Large intestine (tissue), 3 donors: ENCODE data around the gene CBL. TPM values are rescaled to one million over a fixed set of nuclear protein-coding genes. Genes with fewer than 3 reads are reported as not detected.
A peak's percentile ranks its signal among the peaks of the same experiment; 100 is the strongest.

ENCODE experiments used
- DNase-seq, 2 donors: peaks; one replicate each; pipeline versions ENCODE4 v3.0.0 to v3.0.0-alpha.2; 2013
- H3K27ac ChIP-seq: one replicate; pipeline ENCODE4 v1.5.1; 2013; ENCODE audit warnings: low read length
- H3K27me3 ChIP-seq: 2 replicates; pipeline ENCODE4 v1.6.1; 2013; ENCODE audit warnings: low read length; ENCODE audit not compliant: control insufficient read depth, insufficient read depth
- H3K36me3 ChIP-seq: 2 replicates; pipeline ENCODE4 v1.6.1; 2013; ENCODE audit warnings: low read length; ENCODE audit not compliant: control insufficient read depth, insufficient read depth
- H3K4me1 ChIP-seq: one replicate; pipeline ENCODE4 v1.6.1; 2013; ENCODE audit warnings: low read length; ENCODE audit not compliant: control insufficient read depth, insufficient read depth
- H3K4me3 ChIP-seq: one replicate; pipeline ENCODE4 v1.5.1; 2013; ENCODE audit warnings: low read length
- H3K9me3 ChIP-seq: one replicate; pipeline ENCODE4 v1.6.1; 2013; ENCODE audit warnings: mild to moderate bottlenecking, low read depth, low read length, moderate library complexity; ENCODE audit not compliant: control insufficient read depth
- WGBS: methylation state at CpG from one replicate; pipeline ENCODE4 v1.1.5; 2013; ENCODE audit warnings: low lambda C conversion rate; ENCODE audit not compliant: insufficient coverage; 5-methylcytosine and 5-hydroxymethylcytosine counted together
- polyA plus RNA-seq: library from polyadenylated mRNA; unstranded; fragments of 120-200 nt; gene quantifications from one replicate; pipeline ENCODE4 v1.2.1, GENCODE V29; 2013

CBL gene
- polyA plus RNA-seq, 1 donor: 12.7 TPM

DNA sequence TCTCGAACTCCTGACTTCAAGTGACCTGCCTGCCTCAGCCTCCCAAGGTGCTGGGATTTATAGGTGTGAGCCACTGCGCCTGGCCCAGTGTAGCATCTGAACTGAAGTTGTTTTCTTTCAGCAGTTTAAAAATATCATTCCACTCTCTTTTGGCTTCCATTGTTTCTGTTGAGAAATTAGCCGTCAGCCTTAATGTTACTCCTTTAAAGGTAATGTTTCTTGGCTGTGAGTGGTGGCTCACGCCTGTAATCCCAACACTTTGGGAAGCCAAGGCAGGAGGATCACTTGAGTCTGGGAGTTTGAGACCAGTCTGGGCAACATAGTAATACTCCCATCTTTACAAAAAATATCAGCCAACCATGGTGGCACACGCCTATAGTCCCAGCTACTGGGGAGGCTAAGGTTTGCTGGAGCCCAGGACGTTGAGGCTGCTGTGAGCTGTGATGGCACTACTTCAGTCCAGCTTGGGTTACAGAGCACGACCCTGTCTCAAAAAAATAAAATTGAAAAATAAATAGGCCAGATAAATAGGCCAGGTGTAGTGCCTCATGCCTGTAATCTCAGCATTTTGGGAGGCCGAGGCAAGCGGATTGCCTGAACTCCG, 84.9 kb downstream of the CBL start:
- Histone ChIP-seq H3K4me3 (no peak overlapping the region), H3K9me3 (peaks cover 6% of the 10 kb centered on the region), H3K36me3 (peaks cover 40% of the 10 kb centered on the region), H3K27ac (no peak overlapping the region), H3K4me1 (no peaks in the 10 kb centered on the region), H3K27me3 (no peaks in the 10 kb centered on the region)
- 90% methylated on average over 2 of the region's 10 CpGs for WGBS
- no peak for DNase-seq

GRCh38 chr11:119293461-119293860, 87.3 kb downstream of the CBL start:
- Histone ChIP-seq H3K4me3 (no peak overlapping the region), H3K9me3 (peaks cover 6% of the 10 kb centered on the region), H3K27me3 (no peaks in the 10 kb centered on the region), H3K36me3 (peaks cover 41% of the 10 kb centered on the region), H3K27ac (no peak overlapping the region), H3K4me1 (no peaks in the 10 kb centered on the region)
- no peak for DNase-seq
- no CpG with 5 or more reads among the region's 3 CpGs for WGBS

- DNase-seq: no peak
- no peaks in the 10 kb centered on the region for H3K27me3 ChIP-seq
- no peak overlapping the region for H3K4me3 ChIP-seq
- no peaks in the 10 kb centered on the region for H3K4me1 ChIP-seq
- WGBS: 60% methylated on average over 1 of the region's 3 CpGs
- H3K9me3 ChIP-seq: peaks cover 6% of the 10 kb centered on the region
- no peak overlapping the region for H3K27ac ChIP-seq
- H3K36me3 ChIP-seq: peaks cover 48% of the 10 kb centered on the region
These were observed 89.0 kb downstream of the CBL start for GRCh38 chr11:119295178-119295577.

GRCh38 chr11:119297938-119298337, 91.8 kb downstream of the CBL start:
- peak; percentile 13 to 44 for DNase-seq
- H3K27me3 ChIP-seq: no peaks in the 10 kb centered on the region
- H3K4me3 ChIP-seq: no peak overlapping the region
- H3K9me3 ChIP-seq: no peaks in the 10 kb centered on the region
- WGBS: no CpG with 5 or more reads among the region's 3 CpGs
- peak overlapping the region; percentile 28 for H3K27ac ChIP-seq
- H3K4me1 ChIP-seq: no peaks in the 10 kb centered on the region
- peaks cover 55% of the 10 kb centered on the region for H3K36me3 ChIP-seq

GRCh38 chr11:119298726-119299125, 92.6 kb downstream of the CBL start:
- Histone ChIP-seq H3K9me3 (no peaks in the 10 kb centered on the region), H3K36me3 (peaks cover 58% of the 10 kb centered on the region), H3K27ac (no peak overlapping the region), H3K4me1 (no peaks in the 10 kb centered on the region), H3K4me3 (no peak overlapping the region), H3K27me3 (no peaks in the 10 kb centered on the region)
- no peak for DNase-seq
- no CpG with 5 or more reads among the region's 2 CpGs for WGBS

DNA sequence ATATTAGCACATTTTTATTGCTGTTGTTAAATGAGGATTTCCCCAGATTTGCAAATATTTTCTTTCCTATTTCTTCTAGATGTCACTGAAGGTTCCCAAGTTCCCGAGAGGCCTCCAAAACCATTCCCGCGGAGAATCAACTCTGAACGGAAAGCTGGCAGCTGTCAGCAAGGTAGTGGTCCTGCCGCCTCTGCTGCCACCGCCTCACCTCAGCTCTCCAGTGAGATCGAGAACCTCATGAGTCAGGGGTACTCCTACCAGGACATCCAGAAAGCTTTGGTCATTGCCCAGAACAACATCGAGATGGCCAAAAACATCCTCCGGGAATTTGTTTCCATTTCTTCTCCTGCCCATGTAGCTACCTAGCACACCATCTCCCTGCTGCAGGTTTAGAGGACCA, 93.3 kb downstream of the CBL start:
- H3K27ac ChIP-seq: no peak overlapping the region
- H3K27me3 ChIP-seq: no peaks in the 10 kb centered on the region
- peak in 1 of 2 donors; percentile 31 for DNase-seq
- H3K4me1 ChIP-seq: no peaks in the 10 kb centered on the region
- WGBS: no CpG with 5 or more reads among the region's 9 CpGs
- peaks cover 63% of the 10 kb centered on the region for H3K36me3 ChIP-seq
- H3K9me3 ChIP-seq: no peaks in the 10 kb centered on the region
- no peak overlapping the region for H3K4me3 ChIP-seq

GRCh38 chr11:119300198-119300964, 94.2 kb downstream of the CBL start:
- peaks cover 69% of the 10 kb centered on the region for H3K36me3 ChIP-seq
- H3K9me3 ChIP-seq: no peaks in the 10 kb centered on the region
- no CpG with 5 or more reads among the region's 3 CpGs for whole genome bisulfite sequencing
- no peaks in the 10 kb centered on the region for H3K27me3 ChIP-seq
- H3K4me1 ChIP-seq: no peaks in the 10 kb centered on the region
- no peak overlapping the region for H3K27ac ChIP-seq
- no peak overlapping the region for H3K4me3 ChIP-seq
- DNase-seq: no peak

DNA sequence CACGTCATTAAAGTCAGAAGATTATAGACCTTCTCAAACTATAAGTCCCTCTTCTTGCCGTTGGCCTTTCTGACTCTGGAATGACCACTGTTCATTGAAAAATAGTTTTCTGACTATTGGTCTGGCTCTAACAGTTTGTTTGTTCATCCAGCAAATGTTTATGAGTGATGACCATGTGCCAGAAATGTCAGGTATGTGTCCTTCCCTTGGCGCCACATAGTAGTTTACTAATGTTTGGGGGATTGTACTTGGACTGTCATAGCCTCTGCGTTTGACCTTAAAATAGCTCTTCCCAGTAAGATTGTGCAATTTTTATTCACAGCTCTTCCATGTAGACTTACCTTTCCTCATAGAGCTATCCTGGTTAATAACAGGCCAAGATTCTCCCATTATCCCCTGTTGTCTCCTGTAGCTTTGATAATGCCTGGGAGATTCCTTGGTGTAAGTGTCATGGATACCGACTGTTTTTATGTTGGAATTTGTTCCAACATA, 97.1 kb downstream of the CBL start:
- WGBS: 100% methylated on average over 2 of the region's 5 CpGs
- DNase-seq: no peak
- no peaks in the 10 kb centered on the region for H3K27me3 ChIP-seq
- H3K4me1 ChIP-seq: no peaks in the 10 kb centered on the region
- H3K9me3 ChIP-seq: no peaks in the 10 kb centered on the region
- no peak overlapping the region for H3K4me3 ChIP-seq
- H3K36me3 ChIP-seq: peaks cover 59% of the 10 kb centered on the region
- H3K27ac ChIP-seq: no peak overlapping the region

DNA sequence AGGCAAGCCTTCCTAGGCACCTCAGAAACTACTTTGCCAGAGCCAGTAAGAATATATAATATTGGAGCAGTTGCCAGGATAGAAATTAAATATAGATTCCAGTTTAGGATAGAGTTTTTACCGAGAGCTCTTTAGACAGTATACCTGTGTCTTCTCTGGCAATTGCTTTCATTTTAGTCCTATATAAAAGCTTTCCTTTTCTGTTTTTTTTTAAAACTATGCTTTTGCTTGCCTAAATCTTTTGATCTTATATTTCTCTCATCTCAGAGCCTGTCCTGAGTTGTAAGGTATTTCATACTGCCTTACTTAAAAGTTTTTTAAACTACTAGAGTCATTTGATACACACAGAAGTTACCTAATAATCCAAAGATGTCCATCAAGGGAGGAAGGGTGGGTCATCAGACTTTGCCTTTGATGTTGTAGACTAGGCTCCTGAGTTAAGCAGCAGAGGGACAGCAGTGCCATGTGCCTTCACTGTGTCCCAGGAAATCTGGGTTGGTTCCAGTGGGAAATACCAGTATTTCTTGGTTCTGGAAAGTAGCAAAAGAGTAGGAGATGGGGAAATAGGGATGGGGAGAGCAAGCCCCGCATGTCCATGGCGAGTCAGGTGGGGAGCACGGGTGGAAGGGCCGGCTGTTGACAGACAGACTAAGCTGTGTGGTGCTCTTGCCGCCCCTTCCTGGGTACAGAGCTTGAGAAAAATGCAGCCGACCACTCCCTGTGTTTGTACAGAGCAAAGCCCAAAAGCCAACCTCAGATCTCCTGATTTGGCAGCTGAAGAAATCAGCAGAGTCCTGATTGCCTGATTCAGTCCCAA, 99.6 kb downstream of the CBL start:
- 100% methylated on average over 1 of the region's 7 CpGs for WGBS
- H3K4me1 ChIP-seq: no peaks in the 10 kb centered on the region
- no peaks in the 10 kb centered on the region for H3K27me3 ChIP-seq
- H3K4me3 ChIP-seq: no peak overlapping the region
- H3K27ac ChIP-seq: no peak overlapping the region
- H3K9me3 ChIP-seq: no peaks in the 10 kb centered on the region
- DNase-seq: no peak
- H3K36me3 ChIP-seq: peaks cover 56% of the 10 kb centered on the region

DNA sequence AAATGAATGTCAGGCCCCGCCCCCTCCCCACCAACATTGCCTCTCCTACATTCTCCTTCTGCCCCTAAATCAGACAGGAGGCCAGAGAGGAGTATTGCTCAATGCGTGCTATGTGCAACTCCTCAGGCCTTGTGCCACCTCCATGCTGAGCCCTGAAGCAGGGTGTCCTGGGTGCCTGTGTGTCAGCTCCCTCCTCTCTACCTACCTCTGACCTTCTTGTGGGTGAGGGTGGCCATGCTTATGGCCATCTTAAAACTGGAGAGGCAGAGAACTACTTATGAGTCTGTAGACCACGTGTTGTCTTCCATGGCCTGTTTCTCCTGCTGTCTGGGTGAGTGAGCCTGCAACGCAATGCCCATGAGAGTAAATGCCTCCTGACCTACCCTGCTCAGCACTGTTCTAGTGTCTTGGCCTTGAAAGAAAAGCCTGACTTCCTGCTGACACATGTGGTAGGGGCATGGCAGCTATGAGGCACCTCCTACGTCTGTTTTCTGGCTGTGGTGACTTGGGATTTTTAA, 100.3 kb downstream of the CBL start:
- H3K4me3 ChIP-seq: no peak overlapping the region
- no peaks in the 10 kb centered on the region for H3K27me3 ChIP-seq
- no peak for DNase-seq
- H3K4me1 ChIP-seq: no peaks in the 10 kb centered on the region
- whole genome bisulfite sequencing: no CpG with 5 or more reads among the region's 5 CpGs
- H3K9me3 ChIP-seq: no peaks in the 10 kb centered on the region
- no peak overlapping the region for H3K27ac ChIP-seq
- peaks cover 57% of the 10 kb centered on the region for H3K36me3 ChIP-seq
